ENCODE results near the gene LARP1.

The LARP1 gene

GRCh38 chr5:154849264-154849785, 94.1 kb downstream of the LARP1 start:
- H3K27ac ChIP-seq, result no peak overlapping the region

GRCh38 chr5:154849791-154850201, 94.6 kb downstream of the LARP1 start:
- no peaks in the 10 kb centered on the region for H3K36me3 ChIP-seq
- TF ChIP-seq CTCF (IDR thresholded peaks at IDR 0.05; ENCODE audit: low read depth, low read length), result no peak
- H3K4me3 ChIP-seq (ENCODE audit: low read depth, low read length), result no peak overlapping the region
- no peaks in the 10 kb centered on the region for H3K27me3 ChIP-seq (ENCODE audit: insufficient read depth, low read depth, severe bottlenecking)
- no peak overlapping the region for H3K27ac ChIP-seq
- no peaks in the 10 kb centered on the region for H3K9me3 ChIP-seq (ENCODE audit: severe bottlenecking)
- no peak for DNase-seq

More at GRCh38 chr5:154849264-154849785, 94.1 kb downstream of the LARP1 start:
- no peak for DNase-seq
- Histone ChIP-seq H3K4me3 (ENCODE audit: low read depth, low read length) (no peak overlapping the region), H3K27me3 (ENCODE audit: insufficient read depth, low read depth, severe bottlenecking) (no peaks in the 10 kb centered on the region), H3K36me3 (no peaks in the 10 kb centered on the region), H3K9me3 (ENCODE audit: severe bottlenecking) (no peaks in the 10 kb centered on the region)
- TF ChIP-seq CTCF (IDR thresholded peaks at IDR 0.05; ENCODE audit: low read depth, low read length), result no peak

- Histone ChIP-seq H3K36me3 (no peaks in the 10 kb centered on the region), H3K9me3 (ENCODE audit: severe bottlenecking) (no peaks in the 10 kb centered on the region), H3K27ac (no peak within 1 kb of the TSS), H3K4me3 (ENCODE audit: low read depth, low read length) (no peak within 1 kb of the TSS), H3K27me3 (ENCODE audit: insufficient read depth, low read depth, severe bottlenecking) (no peaks in the 10 kb centered on the region)
- no peak for TF ChIP-seq CTCF (IDR thresholded peaks at IDR 0.05; ENCODE audit: low read depth, low read length)
- DNase-seq, result no peak
These were observed 95.3 kb downstream of the LARP1 start, which contains the start of gene FAXDC2 for GRCh38 chr5:154850255-154851062. FAXDC2 (minus strand) TSS chr5:154850603; CDS start chr5:154838178, 12,425 bp downstream.

- no peak for DNase-seq
- H3K27ac ChIP-seq, result no peak overlapping the region
- H3K9me3 ChIP-seq (ENCODE audit: severe bottlenecking), result no peaks in the 10 kb centered on the region
- H3K27me3 ChIP-seq (ENCODE audit: insufficient read depth, low read depth, severe bottlenecking), result no peaks in the 10 kb centered on the region
- H3K4me3 ChIP-seq (ENCODE audit: low read depth, low read length), result no peak overlapping the region
- no peaks in the 10 kb centered on the region for H3K36me3 ChIP-seq
- TF ChIP-seq CTCF (IDR thresholded peaks at IDR 0.05; ENCODE audit: low read depth, low read length), result no peak
These were observed 96.2 kb downstream of the LARP1 start for GRCh38 chr5:154851351-154851750.

GRCh38 chr5:154857530-154858296, 102.5 kb downstream of the LARP1 start:
- no peak for TF ChIP-seq CTCF (IDR thresholded peaks at IDR 0.05; ENCODE audit: low read depth, low read length)
- H3K36me3 ChIP-seq, result peaks cover 6% of the 10 kb centered on the region; the same call in 1 of the 2 replicates
- DNase-seq, result peak; percentile 95
- no peaks in the 10 kb centered on the region for H3K9me3 ChIP-seq (ENCODE audit: severe bottlenecking)
- H3K27me3 ChIP-seq (ENCODE audit: insufficient read depth, low read depth, severe bottlenecking), result no peaks in the 10 kb centered on the region
- H3K27ac ChIP-seq, result peak overlapping the region; percentile 95
- H3K4me3 ChIP-seq (ENCODE audit: low read depth, low read length), result peak overlapping the region; percentile 91
